Measurements from ENCODE around the gene NRXN3. TPM values are rescaled to one million over a fixed set of nuclear protein-coding genes. Genes with fewer than 3 reads are reported as not detected.

The NRXN3 gene
- total RNA-seq, result 0.04 and 0.07 TPM in 2 replicates

GRCh38 chr14:78170203-78170602 is at the start of gene NRXN3:
NRXN3 (plus strand) TSS chr14:78170373; CDS start chr14:78243094, 72,721 bp downstream.
- no peak for DNase-seq (ENCODE audit: low read depth, low spot score)

- DNase-seq (ENCODE audit: low read depth, low spot score), result no peak
Measured at GRCh38 chr14:78122436-78122835, 47.7 kb upstream of the NRXN3 start.

GRCh38 chr14:78123650-78124253 is 46.4 kb upstream of the NRXN3 start:
- DNase-seq (ENCODE audit: low read depth, low spot score), result no peak

- no peak for DNase-seq (ENCODE audit: low read depth, low spot score)
Measured at GRCh38 chr14:78127961-78128360, 42.2 kb upstream of the NRXN3 start.

- no peak for DNase-seq (ENCODE audit: low read depth, low spot score)
Measured at GRCh38 chr14:78129375-78129774, 40.8 kb upstream of the NRXN3 start.

GRCh38 chr14:78130356-78130755 is 39.8 kb upstream of the NRXN3 start:
- no peak for DNase-seq (ENCODE audit: low read depth, low spot score)

- no peak for DNase-seq (ENCODE audit: low read depth, low spot score)
Measured at GRCh38 chr14:78131201-78131600, 39.0 kb upstream of the NRXN3 start.

- DNase-seq (ENCODE audit: low read depth, low spot score), result no peak
Measured at GRCh38 chr14:78131616-78132015, 38.6 kb upstream of the NRXN3 start.

- no peak for DNase-seq (ENCODE audit: low read depth, low spot score)
Measured at GRCh38 chr14:78135450-78135891, 34.7 kb upstream of the NRXN3 start.

- DNase-seq (ENCODE audit: low read depth, low spot score), result no peak
Measured at GRCh38 chr14:78136695-78137094, 33.5 kb upstream of the NRXN3 start.

GRCh38 chr14:78141590-78141989 is 28.6 kb upstream of the NRXN3 start:
- no peak for DNase-seq (ENCODE audit: low read depth, low spot score)

- no peak for DNase-seq (ENCODE audit: low read depth, low spot score)
Measured at GRCh38 chr14:78142998-78143397, 27.2 kb upstream of the NRXN3 start.

GRCh38 chr14:78143489-78144145 is 26.6 kb upstream of the NRXN3 start:
- no peak for DNase-seq (ENCODE audit: low read depth, low spot score)

GRCh38 chr14:78152201-78153063 is 17.7 kb upstream of the NRXN3 start:
- no peak for DNase-seq (ENCODE audit: low read depth, low spot score)

- DNase-seq (ENCODE audit: low read depth, low spot score), result no peak
Measured at GRCh38 chr14:78153064-78153341, 17.2 kb upstream of the NRXN3 start.

- no peak for DNase-seq (ENCODE audit: low read depth, low spot score)
Measured at GRCh38 chr14:78154827-78155226, 15.3 kb upstream of the NRXN3 start.

GRCh38 chr14:78156196-78156595 is 14.0 kb upstream of the NRXN3 start:
- DNase-seq (ENCODE audit: low read depth, low spot score), result no peak

GRCh38 chr14:78157494-78158437 is 12.4 kb upstream of the NRXN3 start:
- DNase-seq (ENCODE audit: low read depth, low spot score), result no peak

- no peak for DNase-seq (ENCODE audit: low read depth, low spot score)
Measured at GRCh38 chr14:78162202-78162601, 8.0 kb upstream of the NRXN3 start.

GRCh38 chr14:78164226-78164853 is 5.8 kb upstream of the NRXN3 start:
- no peak for DNase-seq (ENCODE audit: low read depth, low spot score)

GRCh38 chr14:78172428-78172827 is 2.3 kb downstream of the NRXN3 start:
- DNase-seq (ENCODE audit: low read depth, low spot score), result no peak

All from pulmonary artery endothelial cell (primary cell).